ENCODE measurements around the gene LRRC71.

LRRC71 gene

GRCh38 chr1:156884560-156885184 lies 35.8 kb upstream of the LRRC71 start:
- TF ChIP-seq CTCF (conservative IDR thresholded peaks at IDR 0.05; ENCODE audit: control insufficient read depth, insufficient read depth, low read depth, low read length) = no peak
- no peak for DNase-seq (ENCODE audit: low read depth)
- H3K4me3 ChIP-seq (ENCODE audit: control insufficient read depth, low read depth, low read length) = no peak overlapping the region

GRCh38 chr1:156885314-156885713 lies 35.1 kb upstream of the LRRC71 start:
- no peak overlapping the region for H3K4me3 ChIP-seq (ENCODE audit: control insufficient read depth, low read depth, low read length)
- no peak for DNase-seq (ENCODE audit: low read depth)
- no peak for TF ChIP-seq CTCF (conservative IDR thresholded peaks at IDR 0.05; ENCODE audit: control insufficient read depth, insufficient read depth, low read depth, low read length)

GRCh38 chr1:156885880-156886355 lies 34.5 kb upstream of the LRRC71 start:
- TF ChIP-seq CTCF (conservative IDR thresholded peaks at IDR 0.05; ENCODE audit: control insufficient read depth, insufficient read depth, low read depth, low read length) = no peak
- DNase-seq (ENCODE audit: low read depth) = no peak

GRCh38 chr1:156886583-156887281 lies 33.7 kb upstream of the LRRC71 start:
- no peak overlapping the region for H3K4me3 ChIP-seq (ENCODE audit: control insufficient read depth, low read depth, low read length)
- no peak for TF ChIP-seq CTCF (conservative IDR thresholded peaks at IDR 0.05; ENCODE audit: control insufficient read depth, insufficient read depth, low read depth, low read length)
- no peak for DNase-seq (ENCODE audit: low read depth)

More at GRCh38 chr1:156885880-156886355, 34.5 kb upstream of the LRRC71 start:
- H3K4me3 ChIP-seq (ENCODE audit: control insufficient read depth, low read depth, low read length) = no peak overlapping the region

GRCh38 chr1:156887317-156887716 lies 33.1 kb upstream of the LRRC71 start:
- no peak for DNase-seq (ENCODE audit: low read depth)
- no peak for TF ChIP-seq CTCF (conservative IDR thresholded peaks at IDR 0.05; ENCODE audit: control insufficient read depth, insufficient read depth, low read depth, low read length)
- H3K4me3 ChIP-seq (ENCODE audit: control insufficient read depth, low read depth, low read length) = no peak overlapping the region

GRCh38 chr1:156887734-156888133 lies 32.7 kb upstream of the LRRC71 start:
- no peak for TF ChIP-seq CTCF (conservative IDR thresholded peaks at IDR 0.05; ENCODE audit: control insufficient read depth, insufficient read depth, low read depth, low read length)
- H3K4me3 ChIP-seq (ENCODE audit: control insufficient read depth, low read depth, low read length) = no peak overlapping the region
- DNase-seq (ENCODE audit: low read depth) = no peak
